Epithelial cell of esophagus (primary cell): ENCODE data around the gene ZIC2.
"Not testable (repeated sequence)": the region's sequence is repeated elsewhere in the genome, so short reads cannot be mapped to it uniquely, and the experiment has no call there.

Source experiments
- DNase-seq: peaks from one replicate; pipeline ENCODE4 v3.0.0; 2010; ENCODE audit warnings: low read depth
- H3K4me3 ChIP-seq: 2 replicates; pipeline ENCODE4 v1.5.1; 2011; ENCODE audit warnings: mild to moderate bottlenecking, low read length, control low read depth
- TF ChIP-seq, protein P1 (sequence below): IDR thresholded peaks from 2 replicates; pipeline ENCODE4 v1.5.1; 2011; ENCODE audit warnings: low read depth, mild to moderate bottlenecking, low read length, control low read depth, inconsistent platforms; ENCODE audit not compliant: insufficient read depth; ENCODE audit errors: missing control alignments

The ZIC2 gene

DNA sequence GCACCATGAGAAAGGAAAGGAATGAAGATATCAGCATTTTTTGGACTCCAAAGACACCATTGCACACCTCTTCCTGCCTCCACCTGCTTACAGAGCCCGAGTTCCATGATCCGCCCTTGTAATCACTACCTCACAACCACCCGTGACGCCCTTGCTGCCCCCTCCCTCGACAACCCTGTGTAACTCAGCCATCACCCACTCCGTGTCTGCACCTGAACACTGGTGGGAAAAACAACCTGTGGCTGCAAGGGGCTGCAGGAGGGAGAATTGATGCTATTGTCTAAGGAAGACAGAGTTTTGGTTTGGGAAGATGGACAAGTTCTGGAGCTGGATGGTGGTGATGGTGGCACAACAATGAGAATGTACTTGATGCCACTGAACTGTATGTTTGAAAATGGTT, 37.0 kb upstream of the ZIC2 start:
- H3K4me3 ChIP-seq = no peak overlapping the region
- no peak for DNase-seq
- TF ChIP-seq, protein P1, sequence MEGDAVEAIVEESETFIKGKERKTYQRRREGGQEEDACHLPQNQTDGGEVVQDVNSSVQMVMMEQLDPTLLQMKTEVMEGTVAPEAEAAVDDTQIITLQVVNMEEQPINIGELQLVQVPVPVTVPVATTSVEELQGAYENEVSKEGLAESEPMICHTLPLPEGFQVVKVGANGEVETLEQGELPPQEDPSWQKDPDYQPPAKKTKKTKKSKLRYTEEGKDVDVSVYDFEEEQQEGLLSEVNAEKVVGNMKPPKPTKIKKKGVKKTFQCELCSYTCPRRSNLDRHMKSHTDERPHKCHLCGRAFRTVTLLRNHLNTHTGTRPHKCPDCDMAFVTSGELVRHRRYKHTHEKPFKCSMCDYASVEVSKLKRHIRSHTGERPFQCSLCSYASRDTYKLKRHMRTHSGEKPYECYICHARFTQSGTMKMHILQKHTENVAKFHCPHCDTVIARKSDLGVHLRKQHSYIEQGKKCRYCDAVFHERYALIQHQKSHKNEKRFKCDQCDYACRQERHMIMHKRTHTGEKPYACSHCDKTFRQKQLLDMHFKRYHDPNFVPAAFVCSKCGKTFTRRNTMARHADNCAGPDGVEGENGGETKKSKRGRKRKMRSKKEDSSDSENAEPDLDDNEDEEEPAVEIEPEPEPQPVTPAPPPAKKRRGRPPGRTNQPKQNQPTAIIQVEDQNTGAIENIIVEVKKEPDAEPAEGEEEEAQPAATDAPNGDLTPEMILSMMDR = no peak

DNA sequence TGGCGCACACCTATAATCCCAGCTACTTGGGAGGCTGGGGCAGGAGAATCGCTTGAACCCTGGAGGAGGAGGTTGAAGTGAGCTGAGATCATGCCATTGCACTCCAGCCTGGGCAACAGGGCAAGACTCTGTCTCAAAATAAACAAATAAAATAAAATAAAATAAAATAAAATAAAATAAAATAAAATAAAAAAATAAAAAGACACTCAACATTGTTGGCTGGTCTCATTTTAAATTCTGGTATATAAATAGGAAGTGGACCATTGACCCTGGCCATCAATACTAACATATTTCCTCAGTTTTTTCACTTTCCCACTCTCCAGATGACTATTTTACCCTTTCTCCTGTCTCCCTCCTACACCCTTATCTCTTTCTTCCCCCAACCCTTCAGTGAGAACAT, 36.1 kb upstream of the ZIC2 start:
- not testable (repeated sequence) for DNase-seq, H3K4me3 ChIP-seq

DNA sequence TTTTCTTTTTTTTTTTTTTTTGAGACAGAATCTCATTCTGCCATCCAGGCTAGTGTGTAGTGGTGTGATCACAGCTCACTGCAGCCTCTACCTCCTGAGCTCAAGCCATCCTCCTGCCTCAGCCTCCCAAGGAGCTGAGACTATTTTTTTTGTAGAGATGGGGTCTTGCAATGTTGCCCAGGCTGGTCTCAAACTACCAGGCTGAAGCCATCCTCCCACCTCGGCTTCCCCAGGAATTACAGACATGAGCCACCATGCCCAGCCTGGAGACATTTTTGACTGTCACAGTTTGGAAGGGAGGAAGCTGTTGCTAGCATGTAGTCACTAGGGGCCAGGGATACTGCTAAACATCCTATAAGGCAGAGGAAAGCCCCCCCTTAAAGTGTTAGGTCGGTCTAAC, 33.9 kb upstream of the ZIC2 start:
- TF ChIP-seq, protein P1 = no peak
- no peak overlapping the region for H3K4me3 ChIP-seq
- no peak for DNase-seq

DNA sequence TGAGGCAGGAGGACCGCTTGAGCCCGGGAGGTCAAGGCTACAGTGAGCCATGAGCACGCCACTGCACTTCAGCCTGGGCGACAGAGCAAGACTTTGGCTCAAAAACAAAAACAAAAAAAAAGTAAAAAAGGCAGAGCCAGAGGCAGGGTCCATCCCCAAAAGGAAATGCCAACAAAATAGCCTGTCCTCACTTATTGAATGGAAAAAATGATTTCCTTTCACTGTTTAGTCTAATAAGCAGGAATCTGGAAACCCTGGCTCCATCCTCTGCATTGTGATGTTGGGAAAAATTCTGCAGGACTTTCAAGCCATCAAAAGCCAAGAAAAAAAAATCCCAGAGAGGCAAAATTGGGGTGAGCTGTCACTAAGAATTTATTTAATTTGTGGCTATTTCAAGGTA, 33.2 kb upstream of the ZIC2 start:
- no peak overlapping the region for H3K4me3 ChIP-seq
- no peak for DNase-seq
- TF ChIP-seq, protein P1 = no peak

DNA sequence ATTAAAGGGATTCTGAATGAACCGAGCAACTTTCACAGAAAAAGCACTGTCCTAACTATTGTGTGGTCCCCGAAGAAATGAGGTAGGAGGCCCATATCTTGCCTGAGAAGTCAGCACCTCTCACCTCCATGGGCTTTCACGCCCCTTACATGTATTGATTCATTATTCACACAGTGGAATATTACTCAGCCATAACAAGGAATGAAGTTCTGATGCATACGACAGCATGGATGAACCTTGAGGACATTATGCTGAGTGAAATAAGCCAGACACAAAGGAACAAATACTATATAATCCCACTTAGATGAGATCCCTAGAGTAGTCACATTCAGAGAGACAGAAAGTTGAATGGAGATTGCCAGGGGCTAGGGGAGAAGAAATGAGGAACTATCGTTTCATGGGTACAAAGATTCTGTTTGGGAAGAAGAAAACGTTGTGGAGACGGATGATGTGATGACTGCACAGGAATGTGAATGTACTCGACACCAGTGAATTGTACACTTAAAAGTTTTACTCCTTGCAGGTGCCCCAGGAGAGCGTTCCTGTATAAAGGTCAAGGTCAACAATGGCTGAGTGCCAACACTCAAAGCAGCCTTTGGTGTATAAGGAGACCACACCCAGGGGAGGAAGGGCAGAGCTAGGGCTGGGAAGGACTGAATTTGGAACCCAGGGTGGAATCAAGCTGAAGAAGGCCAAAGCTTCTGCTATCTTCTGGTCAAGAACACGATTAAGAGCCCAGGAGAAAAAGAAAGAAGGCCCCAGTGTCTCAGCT, 32.5 kb upstream of the ZIC2 start:
- no peak overlapping the region for H3K4me3 ChIP-seq
- no peak for DNase-seq
- TF ChIP-seq, protein P1 = no peak

DNA sequence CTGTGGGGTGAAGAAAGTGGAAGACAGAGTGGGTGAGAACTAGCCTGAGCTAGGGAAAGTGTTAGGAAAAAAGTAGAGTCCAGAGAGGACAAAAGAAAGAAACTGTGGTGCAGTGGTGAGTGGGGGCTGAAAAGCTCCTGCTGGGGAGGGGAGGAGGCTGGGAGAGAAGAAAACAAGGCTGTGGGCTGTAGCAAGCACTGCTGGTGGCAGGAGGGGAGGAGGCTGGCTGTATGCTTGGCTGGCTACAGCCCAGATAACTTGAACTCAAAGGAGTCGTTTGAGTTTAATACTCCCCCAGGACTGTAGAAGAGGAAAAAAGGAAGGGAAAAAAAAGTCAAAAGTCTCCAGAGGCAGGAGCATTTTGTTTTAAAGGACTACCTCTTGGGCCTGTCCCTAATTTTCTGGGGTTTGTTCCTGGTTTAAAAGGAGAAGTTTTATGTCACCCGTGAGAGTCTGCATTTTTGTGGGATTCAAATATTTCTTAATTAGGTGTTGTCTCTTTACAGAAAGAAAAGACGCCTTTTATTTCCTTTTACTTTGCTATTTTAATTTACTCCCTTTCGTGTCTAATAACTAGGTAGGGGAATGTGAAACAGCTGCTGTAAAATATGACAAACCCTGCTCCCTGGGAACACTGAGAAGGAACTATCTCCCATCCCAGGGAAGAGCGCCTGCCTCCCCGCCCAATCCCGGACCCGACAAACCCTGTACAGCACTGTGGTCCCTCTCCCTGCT, 31.7 kb upstream of the ZIC2 start:
- H3K4me3 ChIP-seq = no peak overlapping the region
- DNase-seq = no peak
- TF ChIP-seq, protein P1 = no peak

DNA sequence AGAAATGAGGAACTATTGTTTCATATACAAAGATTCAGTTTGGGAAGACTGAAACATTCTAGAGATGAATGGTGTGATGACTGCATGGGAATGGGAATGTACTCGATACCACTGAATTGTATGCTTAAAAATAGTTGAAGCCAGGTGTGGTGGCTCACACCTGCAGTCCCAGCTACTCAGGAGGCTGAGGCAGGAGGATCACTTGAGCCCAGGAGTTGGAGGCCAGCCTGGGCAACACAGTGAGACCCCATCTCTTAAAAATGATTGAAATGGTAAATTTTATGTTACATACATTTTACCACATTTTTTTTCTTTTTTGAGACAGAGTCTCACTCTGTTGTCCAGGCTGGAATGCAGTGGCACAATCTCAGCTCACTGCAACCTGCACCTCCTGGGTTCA, 29.9 kb upstream of the ZIC2 start:
- DNase-seq, H3K4me3 ChIP-seq: not testable (repeated sequence)
